Stimulated activated naive CD8-positive, alpha-beta T cell treated with anti-CD3 and anti-CD28 coated beads, Interleukin-15, amount 100 ng/mL, for 72 hours (primary cell): ENCODE measurements around the gene CC2D2B.
"Not testable (repeated sequence)": the region's sequence is repeated elsewhere in the genome, so short reads cannot be mapped to it uniquely, and the experiment has no call there.

Experiments
- ATAC-seq: fragments of 150-1000 bp; cut with Tn5 transposase; 2 replicates; pipeline ENCODE4 v1.10.0; 2021; ENCODE audit warnings: mild to moderate bottlenecking, moderate library complexity
- DNase-seq, 2 donors: peaks; one replicate each; pipeline ENCODE4 v3.0.0; 2021 to 2022
- H3K27ac Mint-ChIP-seq, 2 donors: one replicate each; pipeline ENCODE4 v1.8.0; 2022; ENCODE audit warnings: mild to moderate bottlenecking in 2 of 2, mixed read lengths in 2 of 2, moderate library complexity in 2 of 2
- H3K27me3 Mint-ChIP-seq: one replicate; pipeline ENCODE4 v1.8.0; 2022; ENCODE audit warnings: mixed read lengths
- H3K4me1 Mint-ChIP-seq: one replicate; pipeline ENCODE4 v1.8.0; 2022; ENCODE audit warnings: mild to moderate bottlenecking, mixed read lengths
- H3K4me3 Mint-ChIP-seq, 2 donors: one replicate each; pipeline ENCODE4 v1.8.0; 2022; ENCODE audit warnings: mild to moderate bottlenecking in 2 of 2, mixed read lengths in 2 of 2, moderate library complexity in 1 of 2
- H3K9me3 Mint-ChIP-seq, 2 donors: one replicate each; pipeline ENCODE4 v1.8.0; 2022; ENCODE audit warnings: mixed read lengths in 2 of 2

The CC2D2B gene

GRCh38 chr10:95907456-95908253 lies at the start of gene CC2D2B:
Gene CC2D2B, plus strand, starts transcription at chr10:95907975. Its CDS starts 3,349 bp downstream, at chr10:95911324.
- peak; percentile 92 for ATAC-seq

GRCh38 chr10:95860166-95860940 lies 47.4 kb upstream of the CC2D2B start:
- H3K27me3 Mint-ChIP-seq: peaks cover 9% of the 10 kb centered on the region
- peaks cover 5 to 7% of the 10 kb centered on the region in 2 donors for H3K9me3 Mint-ChIP-seq
- peaks cover 19% of the 10 kb centered on the region for H3K4me1 Mint-ChIP-seq
- no peak overlapping the region for H3K4me3 Mint-ChIP-seq
- no peak overlapping the region for H3K27ac Mint-ChIP-seq
- DNase-seq (no peak), ATAC-seq (no peak)

More at GRCh38 chr10:95907456-95908253, at the start of gene CC2D2B:
- peaks cover 17% of the 10 kb centered on the region for H3K4me1 Mint-ChIP-seq
- H3K9me3 Mint-ChIP-seq: no peaks in the 10 kb centered on the region
- peak; percentile 70 for DNase-seq
- no peaks in the 10 kb centered on the region for H3K27me3 Mint-ChIP-seq
- peak within 1 kb of the TSS; percentile 89 to 97 for H3K27ac Mint-ChIP-seq
- peak within 1 kb of the TSS; percentile 93 to 96 for H3K4me3 Mint-ChIP-seq

GRCh38 chr10:95861386-95861785 lies 46.4 kb upstream of the CC2D2B start:
- H3K27ac Mint-ChIP-seq: peak overlapping the region in 1 of 2 donors; percentile 70
- ATAC-seq (no peak), DNase-seq (no peak)
- H3K4me1 Mint-ChIP-seq: peaks cover 24% of the 10 kb centered on the region
- H3K4me3 Mint-ChIP-seq: no peak overlapping the region
- H3K27me3 Mint-ChIP-seq: peaks cover under 1% of the 10 kb centered on the region
- H3K9me3 Mint-ChIP-seq: no peaks in the 10 kb centered on the region

- DNase-seq (peak; percentile 50 to 57), ATAC-seq (peak; percentile 96)
- H3K4me1 Mint-ChIP-seq: peaks cover 24% of the 10 kb centered on the region
- H3K27ac Mint-ChIP-seq: peak overlapping the region; percentile 86 to 89
- no peaks in the 10 kb centered on the region for H3K27me3 Mint-ChIP-seq
- no peaks in the 10 kb centered on the region for H3K9me3 Mint-ChIP-seq
- H3K4me3 Mint-ChIP-seq: peak overlapping the region in 1 of 2 donors; percentile 3
Observed at GRCh38 chr10:95864906-95865813, 42.6 kb upstream of the CC2D2B start.

GRCh38 chr10:95865814-95866466 lies 41.8 kb upstream of the CC2D2B start:
- no peak for ATAC-seq
- Mint-ChIP-seq H3K9me3 (no peaks in the 10 kb centered on the region), H3K27ac (peak overlapping the region in 1 of 2 donors; percentile 79)

GRCh38 chr10:95866467-95866842 lies 41.3 kb upstream of the CC2D2B start:
- ATAC-seq: no peak
- H3K27ac Mint-ChIP-seq: no peak overlapping the region
- peaks cover 24% of the 10 kb centered on the region for H3K4me1 Mint-ChIP-seq
- H3K9me3 Mint-ChIP-seq: no peaks in the 10 kb centered on the region
- no peaks in the 10 kb centered on the region for H3K27me3 Mint-ChIP-seq
- no peak overlapping the region for H3K4me3 Mint-ChIP-seq
- DNase-seq: no peak

More at GRCh38 chr10:95865814-95866466, 41.8 kb upstream of the CC2D2B start:
- Mint-ChIP-seq H3K4me3 (no peak overlapping the region), H3K27me3 (no peaks in the 10 kb centered on the region), H3K4me1 (peaks cover 24% of the 10 kb centered on the region)
- no peak for DNase-seq

GRCh38 chr10:95867866-95868265 lies 39.9 kb upstream of the CC2D2B start:
- Mint-ChIP-seq H3K4me1 (peaks cover 24% of the 10 kb centered on the region), H3K27me3 (no peaks in the 10 kb centered on the region), H3K9me3 (no peaks in the 10 kb centered on the region), H3K27ac (no peak overlapping the region), H3K4me3 (no peak overlapping the region)
- no peak for DNase-seq
- no peak for ATAC-seq

GRCh38 chr10:95872158-95872711 lies 35.5 kb upstream of the CC2D2B start:
- H3K27ac Mint-ChIP-seq: no peak overlapping the region

GRCh38 chr10:95873139-95873538 lies 34.6 kb upstream of the CC2D2B start:
- no peak overlapping the region for H3K4me3 Mint-ChIP-seq
- H3K27me3 Mint-ChIP-seq: no peaks in the 10 kb centered on the region
- no peak for ATAC-seq
- DNase-seq: no peak
- peaks cover 0 to 17% of the 10 kb centered on the region in 2 donors for H3K9me3 Mint-ChIP-seq
- H3K4me1 Mint-ChIP-seq: no peaks in the 10 kb centered on the region
- H3K27ac Mint-ChIP-seq: no peak overlapping the region

More at GRCh38 chr10:95872158-95872711, 35.5 kb upstream of the CC2D2B start:
- Mint-ChIP-seq H3K27me3 (no peaks in the 10 kb centered on the region), H3K4me1 (no peaks in the 10 kb centered on the region), H3K9me3 (peaks cover 0 to 17% of the 10 kb centered on the region in 2 donors), H3K4me3 (no peak overlapping the region)
- ATAC-seq (no peak), DNase-seq (no peak)

- Mint-ChIP-seq H3K27me3 (no peaks in the 10 kb centered on the region), H3K4me3 (no peak overlapping the region), H3K9me3 (peaks cover 0 to 17% of the 10 kb centered on the region in 2 donors), H3K27ac (no peak overlapping the region), H3K4me1 (no peaks in the 10 kb centered on the region)
- DNase-seq (no peak), ATAC-seq (no peak)
Observed at GRCh38 chr10:95873651-95874050, 34.1 kb upstream of the CC2D2B start.

- H3K27ac Mint-ChIP-seq: not testable (repeated sequence)
- peaks cover 0 to 17% of the 10 kb centered on the region in 2 donors for H3K9me3 Mint-ChIP-seq
Observed at GRCh38 chr10:95874783-95875182, 33.0 kb upstream of the CC2D2B start.

GRCh38 chr10:95876756-95877155 lies 31.0 kb upstream of the CC2D2B start:
- no peak for DNase-seq
- no peak for ATAC-seq
- Mint-ChIP-seq H3K27me3 (no peaks in the 10 kb centered on the region), H3K27ac (no peak overlapping the region), H3K9me3 (peaks cover 0 to 17% of the 10 kb centered on the region in 2 donors), H3K4me3 (no peak overlapping the region), H3K4me1 (no peaks in the 10 kb centered on the region)

More at GRCh38 chr10:95874783-95875182, 33.0 kb upstream of the CC2D2B start:
- ATAC-seq, H3K4me3 Mint-ChIP-seq, DNase-seq, H3K27me3 Mint-ChIP-seq, H3K4me1 Mint-ChIP-seq: not testable (repeated sequence)

- no peak for ATAC-seq
- no peak for DNase-seq
- Mint-ChIP-seq H3K4me3 (no peak overlapping the region), H3K9me3 (peaks cover 0 to 17% of the 10 kb centered on the region in 2 donors), H3K27me3 (no peaks in the 10 kb centered on the region), H3K27ac (no peak overlapping the region), H3K4me1 (no peaks in the 10 kb centered on the region)
Observed at GRCh38 chr10:95877881-95878280, 29.9 kb upstream of the CC2D2B start.

- H3K27ac Mint-ChIP-seq: no peak overlapping the region
- H3K4me3 Mint-ChIP-seq: no peak overlapping the region
- DNase-seq (no peak), ATAC-seq (no peak)
- no peaks in the 10 kb centered on the region for H3K27me3 Mint-ChIP-seq
- no peaks in the 10 kb centered on the region for H3K4me1 Mint-ChIP-seq
- H3K9me3 Mint-ChIP-seq: peaks cover 0 to under 1% of the 10 kb centered on the region in 2 donors
Observed at GRCh38 chr10:95880704-95881103, 27.1 kb upstream of the CC2D2B start.
